Mesothelial cell of epicardium (in vitro differentiated cells): ENCODE results near the gene SAMSN1. TPM values are rescaled to one million over a fixed set of nuclear protein-coding genes. Genes with fewer than 3 reads are reported as not detected.

Experiments used
- DNase-seq, 2 experiments: peaks; one replicate each; pipeline ENCODE4 v3.0.0; 2021; ENCODE audit warnings: low spot score in 2 of 2; ENCODE audit not compliant: unreplicated experiment in 2 of 2
- H3K27ac Mint-ChIP-seq: 2 replicates; pipeline ENCODE4 v1.8.0; 2021; ENCODE audit warnings: mixed read lengths
- H3K27me3 Mint-ChIP-seq: 2 replicates; pipeline ENCODE4 v1.8.0; 2021; ENCODE audit warnings: low read depth, mixed read lengths
- H3K36me3 Mint-ChIP-seq: 2 replicates; pipeline ENCODE4 v1.8.0; 2021; ENCODE audit warnings: mixed read lengths
- H3K4me1 Mint-ChIP-seq: 2 replicates; pipeline ENCODE4 v1.8.0; 2021; ENCODE audit warnings: mixed read lengths
- H3K4me3 Mint-ChIP-seq: 2 replicates; pipeline ENCODE4 v1.8.0; 2021; ENCODE audit warnings: mild to moderate bottlenecking, moderate library complexity, mixed read lengths
- H3K9me3 Mint-ChIP-seq: 2 replicates; pipeline ENCODE4 v1.8.0; 2021; ENCODE audit warnings: mixed read lengths
- CTCF ChIP-seq: fragments of 200-600 bp; sonication (generic); IDR thresholded peaks from one replicate; pipeline ENCODE4 v1.5.0; 2021; ENCODE audit warnings: antibody characterized with exemption; ENCODE audit not compliant: unreplicated experiment
- total RNA-seq: library from RNA; stranded (reverse); gene quantifications from 3 replicates; pipeline ENCODE4 v1.2.1, GENCODE V29; 2021

The SAMSN1 gene
- total RNA-seq, 1 donor from 2014 or later: 0.36 TPM

DNA sequence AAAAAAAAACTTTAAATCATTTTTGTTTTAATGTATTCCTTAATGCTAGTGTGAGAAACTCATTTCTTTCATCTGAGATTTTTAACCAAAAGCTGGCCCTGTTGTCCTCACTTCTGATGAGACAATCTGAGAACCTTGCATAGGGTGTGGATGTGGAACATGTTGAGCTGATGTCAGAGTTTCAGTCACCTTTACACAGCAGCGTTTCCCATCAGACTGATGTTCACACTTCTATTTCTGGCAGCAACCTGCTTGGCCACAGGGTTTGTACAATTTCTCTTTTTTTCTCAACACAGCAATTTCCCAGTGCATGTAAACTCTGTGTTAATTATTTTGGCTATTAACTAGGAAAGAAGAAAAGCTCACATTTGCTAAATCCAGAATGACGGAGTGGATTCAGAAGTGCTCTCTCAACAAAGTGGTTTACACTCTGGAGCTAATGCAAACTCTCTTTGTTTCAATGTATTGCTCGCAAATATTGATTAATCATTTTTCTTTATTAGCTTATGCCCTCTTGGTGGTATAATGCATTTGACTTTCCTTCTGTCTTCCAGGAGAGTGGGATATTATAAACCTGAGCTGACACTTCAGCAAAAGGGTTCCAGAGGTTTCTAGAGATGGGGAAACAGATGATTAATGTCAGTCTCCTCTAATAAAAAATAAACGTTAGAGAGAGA, 92.6 kb downstream of the SAMSN1 start:
- no peaks in the 10 kb centered on the region for H3K27me3 Mint-ChIP-seq
- no peak for TF ChIP-seq CTCF
- H3K36me3 Mint-ChIP-seq: no peaks in the 10 kb centered on the region
- no peak overlapping the region for H3K27ac Mint-ChIP-seq
- no peak overlapping the region for H3K4me3 Mint-ChIP-seq
- H3K9me3 Mint-ChIP-seq: no peaks in the 10 kb centered on the region
- no peak for DNase-seq
- H3K4me1 Mint-ChIP-seq: peaks cover 18% of the 10 kb centered on the region

GRCh38 chr21:14452727-14453241, 93.3 kb downstream of the SAMSN1 start:
- no peak overlapping the region for H3K27ac Mint-ChIP-seq
- no peak overlapping the region for H3K4me3 Mint-ChIP-seq
- no peaks in the 10 kb centered on the region for H3K36me3 Mint-ChIP-seq
- DNase-seq: no peak
- H3K4me1 Mint-ChIP-seq: peaks cover 18% of the 10 kb centered on the region
- no peaks in the 10 kb centered on the region for H3K27me3 Mint-ChIP-seq
- no peak for TF ChIP-seq CTCF
- no peaks in the 10 kb centered on the region for H3K9me3 Mint-ChIP-seq

GRCh38 chr21:14452031-14452726, 93.9 kb downstream of the SAMSN1 start:
- Mint-ChIP-seq H3K27ac (peak overlapping the region; percentile 47), H3K4me3 (no peak overlapping the region), H3K27me3 (no peaks in the 10 kb centered on the region), H3K36me3 (no peaks in the 10 kb centered on the region), H3K9me3 (no peaks in the 10 kb centered on the region), H3K4me1 (peaks cover 18% of the 10 kb centered on the region)
- DNase-seq: no peak
- no peak for TF ChIP-seq CTCF

GRCh38 chr21:14451546-14451945, 94.6 kb downstream of the SAMSN1 start:
- Mint-ChIP-seq H3K27me3 (no peaks in the 10 kb centered on the region), H3K4me1 (peaks cover 18% of the 10 kb centered on the region), H3K9me3 (no peaks in the 10 kb centered on the region), H3K4me3 (no peak overlapping the region), H3K27ac (peak overlapping the region; percentile 47), H3K36me3 (no peaks in the 10 kb centered on the region)
- DNase-seq: no peak
- TF ChIP-seq CTCF: no peak

GRCh38 chr21:14448784-14449183, 97.3 kb downstream of the SAMSN1 start:
- Mint-ChIP-seq H3K27me3 (peaks cover 1% of the 10 kb centered on the region), H3K36me3 (no peaks in the 10 kb centered on the region), H3K9me3 (no peaks in the 10 kb centered on the region), H3K27ac (no peak overlapping the region), H3K4me1 (peaks cover 6% of the 10 kb centered on the region), H3K4me3 (no peak overlapping the region)
- no peak for TF ChIP-seq CTCF
- no peak for DNase-seq
